HCT116 (cell line): ENCODE results near the gene TSPAN5. TPM values are rescaled to one million over a fixed set of nuclear protein-coding genes. Genes with fewer than 3 reads are reported as not detected.

Source experiments
- ATAC-seq: fragments of 200-7000 bp; cut with Tn5 transposase; 2 replicates; pipeline ENCODE4 v1.9.1; 2020; ENCODE audit warnings: mild to moderate bottlenecking, moderate library complexity
- BruUV-seq: library from RNA; stranded (reverse); fragments of 400-500 nt; replicated peaks from 2 replicates; lab custom pipeline; 2021; lab: Mats Ljungman, UMichigan
- CTCF ChIA-PET: fragments of 300-600 bp; sonication (Branson Sonifier 250); formaldehyde crosslinking; loops from one replicate; lab custom pipeline; 2021; ENCODE audit warnings: antibody characterized with exemption; lab: Charles Lee
- POLR2A ChIA-PET: fragments of 300-600, 350-600 bp; sonication (Branson Sonifier 250); formaldehyde crosslinking; loops from one replicate; lab custom pipeline; 2021; ENCODE audit warnings: antibody characterized with exemption; lab: Charles Lee
- RAD21 ChIA-PET, 2 experiments: fragments of 300-600 bp; sonication (Branson Sonifier 250); formaldehyde crosslinking; loops; one replicate each; lab custom pipeline; 2023; ENCODE audit warnings: low total read pairs in 2 of 2; ENCODE audit not compliant: uncharacterized antibody in 2 of 2, unreplicated experiment in 2 of 2, low non-redundant PET in 1 of 2; lab: Charles Lee
- DNase-seq: peaks from one replicate; pipeline ENCODE4 v3.0.0-alpha.2; 2010; ENCODE audit warnings: low read depth, low spot score
- H2AFZ ChIP-seq: fragments of 200-600 bp; shearing (Covaris generic), sonication (generic); 2 replicates; pipeline ENCODE4 v1.6.1; 2017; ENCODE audit warnings: low read depth, mixed run types, mixed read lengths, antibody characterized with exemption, low read length; ENCODE audit not compliant: poor library complexity, severe bottlenecking
- H3K27ac ChIP-seq: 2 replicates; pipeline ENCODE4 v1.5.1; 2012; ENCODE audit warnings: low read depth, low read length
- H3K27me3 ChIP-seq: fragments of 200-600 bp; sonication (generic); 2 replicates; pipeline ENCODE4 v1.6.1; 2016; ENCODE audit warnings: mixed run types, low read length, mixed read lengths; ENCODE audit not compliant: insufficient read depth
- H3K36me3 ChIP-seq, 2 experiments: fragments of 200-500 bp in 1 of 2; fragments of 200-600 bp in 1 of 2; sonication (Bioruptor generic) in 1 of 2; sonication (generic) in 1 of 2; 2 replicates each; pipeline versions ENCODE4 v1.5.1 to v1.6.1; 2014 to 2016; ENCODE audit warnings: low read length in 2 of 2, inconsistent platforms in 1 of 2, mixed read lengths in 1 of 2, mixed run types in 1 of 2; ENCODE audit not compliant: insufficient read depth in 2 of 2, control insufficient read depth in 1 of 2
- H3K4me1 ChIP-seq, 2 experiments: fragments of 200-600 bp in 1 of 2; sonication (generic) in 1 of 2; 2 replicates each; pipeline versions ENCODE4 v1.5.1 to v1.6.1; 2012 to 2017; ENCODE audit warnings: low read length in 2 of 2, inconsistent platforms in 1 of 2, mild to moderate bottlenecking in 1 of 2, mixed read lengths in 1 of 2, mixed run types in 1 of 2, moderate library complexity in 1 of 2; ENCODE audit not compliant: insufficient read depth in 2 of 2, control insufficient read depth in 1 of 2
- H3K4me2 ChIP-seq: fragments of 200-600 bp; sonication (generic); 2 replicates; pipeline ENCODE4 v1.6.1; 2017; ENCODE audit warnings: mixed run types, low read length, mixed read lengths
- H3K4me3 ChIP-seq, 2 experiments: fragments of 200-600 bp in 1 of 2; sonication (generic) in 1 of 2; replicated peaks in 1 of 2; 2 replicates each; pipeline ENCODE4 v1.5.1; 2011 to 2016; ENCODE audit warnings: low read length in 2 of 2, control low read depth in 1 of 2, low read depth in 1 of 2, mild to moderate bottlenecking in 1 of 2, mixed read lengths in 1 of 2, mixed run types in 1 of 2
- H3K79me2 ChIP-seq: fragments of 200-600 bp; sonication (generic); 2 replicates; pipeline ENCODE4 v1.6.1; 2017; ENCODE audit warnings: mild to moderate bottlenecking, mixed run types, low read length, moderate library complexity, mixed read lengths; ENCODE audit not compliant: insufficient read depth
- H3K9ac ChIP-seq: fragments of 200-600 bp; sonication (generic); 2 replicates; pipeline ENCODE4 v1.6.1; 2016; ENCODE audit warnings: low read length, mixed read lengths
- H3K9me2 ChIP-seq: fragments of 200-600 bp; sonication (generic), shearing (Covaris generic); 2 replicates; pipeline ENCODE4 v1.6.1; 2017; ENCODE audit warnings: mixed run types, mild to moderate bottlenecking, moderate library complexity; ENCODE audit not compliant: insufficient read depth
- H3K9me3 ChIP-seq, 2 experiments: fragments of 200-500 bp in 1 of 2; fragments of 200-600 bp in 1 of 2; sonication (Bioruptor generic) in 1 of 2; sonication (generic) in 1 of 2; 2 replicates each; pipeline ENCODE4 v1.6.1; 2014 to 2017; ENCODE audit warnings: low read length in 2 of 2, mixed read lengths in 2 of 2, inconsistent platforms in 1 of 2, low read depth in 1 of 2, mild to moderate bottlenecking in 1 of 2, mixed run types in 1 of 2, moderate library complexity in 1 of 2; ENCODE audit not compliant: control insufficient read depth in 1 of 2, insufficient read depth in 1 of 2
- H4K20me1 ChIP-seq: fragments of 200-600 bp; sonication (generic), shearing (Covaris generic); 2 replicates; pipeline ENCODE4 v1.6.1; 2017; ENCODE audit warnings: mixed run types, mild to moderate bottlenecking, moderate library complexity; ENCODE audit not compliant: insufficient read depth
- ATF3 ChIP-seq: IDR thresholded peaks from 2 replicates; pipeline ENCODE4 v1.6.1; 2012
- EGR1 ChIP-seq: IDR thresholded peaks from 2 replicates; pipeline ENCODE4 v1.6.1; 2012; ENCODE audit warnings: low read depth
- ELF1 ChIP-seq: IDR thresholded peaks from 2 replicates; pipeline ENCODE4 v1.6.1; 2012; ENCODE audit warnings: low read depth, borderline replicate concordance
- EZH2phosphoT487 ChIP-seq: fragments of 200-600 bp; IDR thresholded peaks from 2 replicates; pipeline ENCODE4 v1.6.1; 2018; ENCODE audit warnings: antibody characterized with exemption, borderline replicate concordance
- FOSL1 ChIP-seq: IDR thresholded peaks from 2 replicates; pipeline ENCODE4 v1.6.1; 2012; ENCODE audit warnings: low read depth
- JUND ChIP-seq: IDR thresholded peaks from 2 replicates; pipeline ENCODE4 v1.6.1; 2012
- POLR2AphosphoS5 ChIP-seq: IDR thresholded peaks from 2 replicates; pipeline ENCODE4 v1.6.1; 2011; ENCODE audit warnings: mild to moderate bottlenecking, low read depth, low read length, moderate library complexity
- RAD21 ChIP-seq: IDR thresholded peaks from 2 replicates; pipeline ENCODE4 v1.6.1; 2012; ENCODE audit warnings: low read depth, mild to moderate bottlenecking
- SIN3A ChIP-seq: IDR thresholded peaks from 2 replicates; pipeline ENCODE4 v1.6.1; 2012; ENCODE audit warnings: low read depth
- SP1 ChIP-seq: IDR thresholded peaks from 2 replicates; pipeline ENCODE4 v1.6.1; 2012; ENCODE audit warnings: low read depth
- SRF ChIP-seq: IDR thresholded peaks from 2 replicates; pipeline ENCODE4 v1.6.1; 2012; ENCODE audit warnings: low read depth
- TCF7L2 ChIP-seq: IDR thresholded peaks from 2 replicates; pipeline ENCODE4 v1.7.0; 2011; ENCODE audit warnings: borderline replicate concordance, inconsistent platforms; ENCODE audit not compliant: insufficient read depth, insufficient read length; ENCODE audit errors: extremely low read depth
- YY1 ChIP-seq: IDR thresholded peaks from 2 replicates; pipeline ENCODE4 v1.6.1; 2011; ENCODE audit warnings: low read length, low read depth, moderate library complexity, mild to moderate bottlenecking; ENCODE audit not compliant: insufficient replicate concordance; ENCODE audit errors: extremely low read depth
- ZBTB33 ChIP-seq: IDR thresholded peaks from 2 replicates; pipeline ENCODE4 v1.6.1; 2011; ENCODE audit warnings: mild to moderate bottlenecking, low read length, moderate library complexity; ENCODE audit not compliant: insufficient replicate concordance; ENCODE audit errors: extremely low read depth
- ZFX ChIP-seq: fragments of 450-650 bp; IDR thresholded peaks from 2 replicates; pipeline ENCODE4 v1.6.1; 2017
- ZNF274 ChIP-seq: fragments of 200-500 bp; sonication (Bioruptor generic); IDR thresholded peaks from 2 replicates; pipeline ENCODE4 v1.6.1; 2014; ENCODE audit warnings: mild to moderate bottlenecking, low read depth, low read length, inconsistent platforms
- intact Hi-C: fragments of 100-400 bp; cut with micrococcal nuclease; formaldehyde crosslinking; loops from 2 replicates; pipeline ENCODE4 v1.10.0; 2022
- total RNA-seq: library from RNA; stranded (reverse); gene quantifications from one replicate; pipeline ENCODE4 v1.2.1, GENCODE V29; 2021; ENCODE audit not compliant: unreplicated experiment
- TF ChIP-seq, protein P1 (sequence below): IDR thresholded peaks from 2 replicates; pipeline ENCODE4 v1.6.1; 2012

The TSPAN5 gene
- total RNA-seq, 1 experiment from 2014 or later = 56.8 TPM

DNA sequence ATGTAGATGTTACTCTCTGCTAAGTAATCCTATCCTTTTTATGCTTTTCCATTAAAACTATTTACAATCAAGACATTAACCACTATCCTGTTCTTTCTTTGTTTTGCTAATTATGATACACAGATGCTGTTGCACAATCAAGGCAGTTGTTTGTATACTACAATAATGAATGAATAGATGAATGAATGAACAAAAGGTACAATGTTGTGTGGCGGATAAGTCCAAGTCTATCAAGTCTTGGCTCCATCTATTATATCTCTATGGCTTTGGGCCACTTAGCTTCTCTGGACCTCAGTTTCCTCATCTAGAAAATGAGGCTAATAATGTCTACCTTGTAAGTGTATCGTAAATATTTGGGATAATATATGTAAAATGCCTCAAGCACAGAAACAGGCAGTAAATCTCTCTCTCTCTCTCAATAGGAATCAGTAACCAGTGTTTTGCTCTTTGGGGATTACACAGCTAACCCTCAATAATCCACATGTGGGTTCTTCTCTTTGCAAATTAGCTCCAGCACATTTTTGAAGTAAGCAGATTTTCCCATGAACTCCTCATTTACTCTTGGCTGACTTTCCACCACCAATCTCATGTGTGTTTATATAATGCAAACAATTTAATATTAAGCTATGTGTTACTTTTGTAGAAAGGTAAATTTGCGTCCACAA, 27.8 kb upstream of the TSPAN5 start:
- H3K36me3 ChIP-seq = no peaks in the 10 kb centered on the region
- no peaks in the 10 kb centered on the region for H3K27me3 ChIP-seq
- H3K4me1 ChIP-seq = peaks cover 15 to 30% of the 10 kb centered on the region in 2 experiments
- BruUV-seq = no TSS peak
- no peak overlapping the region for H2AFZ ChIP-seq
- 0 out of 2 replicates have a peak, but pooled peaks cover 3% of the 10 kb centered on the region for H3K9me2 ChIP-seq
- no peak overlapping the region for H3K4me2 ChIP-seq
- no peak overlapping the region for H3K27ac ChIP-seq
- no peaks in the 10 kb centered on the region for H3K79me2 ChIP-seq
- H3K9me3 ChIP-seq = no peaks in the 10 kb centered on the region
- TF ChIP-seq SIN3A (no peak), EGR1 (no peak), ELF1 (no peak)
- H3K4me3 ChIP-seq = no peak overlapping the region
- ATAC-seq (no peak), DNase-seq (no peak)
- H4K20me1 ChIP-seq = no peaks in the 10 kb centered on the region
- no peak overlapping the region for H3K9ac ChIP-seq
- CTCF ChIA-PET = no interaction called here
- RAD21 ChIA-PET = no interaction called here
- POLR2A ChIA-PET = interaction anchor here (1.4 kb wide), 1 partner anchor 425 kb away, joined by 3 read pairs; the partner anchor contains the start of gene RAP1GDS1
- intact Hi-C loops = no loop called here

GRCh38 chr4:98685225-98686042, 27.0 kb upstream of the TSPAN5 start:
- no peak for ATAC-seq
- Histone ChIP-seq H3K9ac (no peak overlapping the region), H3K27me3 (no peaks in the 10 kb centered on the region), H3K4me2 (no peak overlapping the region), H3K9me2 (0 out of 2 replicates have a peak, but pooled peaks cover 3% of the 10 kb centered on the region), H3K4me1 (peaks cover 15 to 30% of the 10 kb centered on the region in 2 experiments), H3K9me3 (no peaks in the 10 kb centered on the region), H4K20me1 (no peaks in the 10 kb centered on the region), H3K27ac (no peak overlapping the region), H3K36me3 (no peaks in the 10 kb centered on the region), H3K79me2 (no peaks in the 10 kb centered on the region), H2AFZ (no peak overlapping the region), H3K4me3 (no peak overlapping the region)
- DNase-seq = no peak
- ChIA-PET POLR2A (no interaction called here), CTCF (no interaction called here), RAD21 (no interaction called here)
- intact Hi-C loops = no loop called here
- BruUV-seq = no TSS peak
- no peak for TF ChIP-seq SP1
- no peak for TF ChIP-seq TCF7L2
- TF ChIP-seq ELF1 = no peak
- no peak for TF ChIP-seq ATF3
- no peak for TF ChIP-seq YY1
- TF ChIP-seq ZFX = no peak
- TF ChIP-seq EGR1 = no peak
- no peak for TF ChIP-seq ZBTB33
- no peak for TF ChIP-seq SRF
- no peak for TF ChIP-seq JUND
- TF ChIP-seq, protein P1, sequence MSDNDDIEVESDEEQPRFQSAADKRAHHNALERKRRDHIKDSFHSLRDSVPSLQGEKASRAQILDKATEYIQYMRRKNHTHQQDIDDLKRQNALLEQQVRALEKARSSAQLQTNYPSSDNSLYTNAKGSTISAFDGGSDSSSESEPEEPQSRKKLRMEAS = no peak
- no peak for TF ChIP-seq FOSL1
- no peak for TF ChIP-seq POLR2AphosphoS5
- TF ChIP-seq ZNF274 = no peak
- no peak for TF ChIP-seq EZH2phosphoT487
- TF ChIP-seq RAD21 = no peak
